ENCODE results near the gene CPA4. TPM values are rescaled to one million over a fixed set of nuclear protein-coding genes. Genes with fewer than 3 reads are reported as not detected.

CPA4 gene
- total RNA-seq, 1 experiment from 2014 or later: 3.1 TPM

DNA sequence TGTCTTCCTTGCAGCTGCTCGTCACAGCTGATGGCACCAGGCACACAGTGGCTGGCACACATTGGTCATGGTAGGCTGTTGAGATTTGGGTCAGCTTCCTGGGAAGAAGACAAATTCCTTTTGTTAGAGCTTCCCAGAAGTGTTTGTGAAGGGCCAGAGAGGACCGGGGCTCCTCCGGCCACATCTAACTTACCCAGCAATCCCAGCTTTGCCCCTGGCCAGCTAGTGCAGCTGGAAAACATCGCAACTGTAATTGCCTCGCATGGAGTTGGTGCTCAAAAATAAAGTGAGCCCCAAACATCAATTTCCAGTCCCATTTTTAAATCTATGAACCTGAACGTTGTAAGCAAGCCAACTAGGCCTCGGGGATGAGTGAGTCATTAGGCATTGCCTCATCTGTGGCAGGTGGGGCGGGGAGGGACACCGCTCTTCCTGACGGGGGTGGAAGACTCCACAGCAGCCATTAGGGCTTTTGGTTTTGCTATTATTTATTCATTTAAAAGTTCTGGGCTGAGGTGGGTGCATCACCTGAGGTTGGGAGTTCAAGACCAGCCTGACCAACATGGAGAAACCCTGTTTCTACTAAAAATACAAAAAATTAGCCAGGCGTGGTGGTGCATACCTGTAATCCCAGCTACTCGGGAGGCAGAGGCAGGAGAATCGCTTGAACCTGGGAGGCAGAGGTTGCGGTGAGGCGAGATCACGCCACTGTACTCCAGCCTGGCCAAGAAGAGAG lies 64.1 kb downstream of the CPA4 start:
- Histone ChIP-seq H3K4me3 (ENCODE audit: low read depth in 2 of 2, low read length in 2 of 2) (peak overlapping the region in 1 of 2 experiments; percentile 33; a peak in 2 of 4 replicates), H3K36me3 (ENCODE audit: control insufficient read depth, insufficient read depth, low read length) (no peaks in the 10 kb centered on the region), H3K27ac (ENCODE audit: low read length) (peak overlapping the region; percentile 83), H3K9me3 (ENCODE audit: control insufficient read depth, insufficient read depth, low read depth, low read length) (peaks cover 10% of the 10 kb centered on the region; the same call in 1 of the 2 replicates), H3K4me1 (ENCODE audit: control insufficient read depth, insufficient read depth, low read length) (peaks cover 15% of the 10 kb centered on the region), H3K27me3 (ENCODE audit: control insufficient read depth, insufficient read depth, low read length) (no peaks in the 10 kb centered on the region)
- ChIA-PET POLR2A (no interaction called here), CTCF (no interaction called here)
- BruUV-seq (replicated peaks): no TSS peak
- ATAC-seq: peak; percentile 62
- in situ Hi-C loops (cut with HindIII; ENCODE audit: low pct_unique_long_range_greater_than_20kb, low sequenced_read_pairs) (no loop called here), intact Hi-C loops (cut with micrococcal nuclease; ENCODE audit: unreplicated experiment) (no loop called here)
- DNase-seq (ENCODE audit: low read depth, low spot score): no peak
- TF ChIP-seq, protein P1, sequence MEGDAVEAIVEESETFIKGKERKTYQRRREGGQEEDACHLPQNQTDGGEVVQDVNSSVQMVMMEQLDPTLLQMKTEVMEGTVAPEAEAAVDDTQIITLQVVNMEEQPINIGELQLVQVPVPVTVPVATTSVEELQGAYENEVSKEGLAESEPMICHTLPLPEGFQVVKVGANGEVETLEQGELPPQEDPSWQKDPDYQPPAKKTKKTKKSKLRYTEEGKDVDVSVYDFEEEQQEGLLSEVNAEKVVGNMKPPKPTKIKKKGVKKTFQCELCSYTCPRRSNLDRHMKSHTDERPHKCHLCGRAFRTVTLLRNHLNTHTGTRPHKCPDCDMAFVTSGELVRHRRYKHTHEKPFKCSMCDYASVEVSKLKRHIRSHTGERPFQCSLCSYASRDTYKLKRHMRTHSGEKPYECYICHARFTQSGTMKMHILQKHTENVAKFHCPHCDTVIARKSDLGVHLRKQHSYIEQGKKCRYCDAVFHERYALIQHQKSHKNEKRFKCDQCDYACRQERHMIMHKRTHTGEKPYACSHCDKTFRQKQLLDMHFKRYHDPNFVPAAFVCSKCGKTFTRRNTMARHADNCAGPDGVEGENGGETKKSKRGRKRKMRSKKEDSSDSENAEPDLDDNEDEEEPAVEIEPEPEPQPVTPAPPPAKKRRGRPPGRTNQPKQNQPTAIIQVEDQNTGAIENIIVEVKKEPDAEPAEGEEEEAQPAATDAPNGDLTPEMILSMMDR (IDR thresholded peaks at IDR 0.05): no peak
- TF ChIP-seq SIN3A (IDR thresholded peaks at IDR 0.05; ENCODE audit: borderline replicate concordance, insufficient read depth, low read depth, low read length): no peak
- TF ChIP-seq, protein P2, sequence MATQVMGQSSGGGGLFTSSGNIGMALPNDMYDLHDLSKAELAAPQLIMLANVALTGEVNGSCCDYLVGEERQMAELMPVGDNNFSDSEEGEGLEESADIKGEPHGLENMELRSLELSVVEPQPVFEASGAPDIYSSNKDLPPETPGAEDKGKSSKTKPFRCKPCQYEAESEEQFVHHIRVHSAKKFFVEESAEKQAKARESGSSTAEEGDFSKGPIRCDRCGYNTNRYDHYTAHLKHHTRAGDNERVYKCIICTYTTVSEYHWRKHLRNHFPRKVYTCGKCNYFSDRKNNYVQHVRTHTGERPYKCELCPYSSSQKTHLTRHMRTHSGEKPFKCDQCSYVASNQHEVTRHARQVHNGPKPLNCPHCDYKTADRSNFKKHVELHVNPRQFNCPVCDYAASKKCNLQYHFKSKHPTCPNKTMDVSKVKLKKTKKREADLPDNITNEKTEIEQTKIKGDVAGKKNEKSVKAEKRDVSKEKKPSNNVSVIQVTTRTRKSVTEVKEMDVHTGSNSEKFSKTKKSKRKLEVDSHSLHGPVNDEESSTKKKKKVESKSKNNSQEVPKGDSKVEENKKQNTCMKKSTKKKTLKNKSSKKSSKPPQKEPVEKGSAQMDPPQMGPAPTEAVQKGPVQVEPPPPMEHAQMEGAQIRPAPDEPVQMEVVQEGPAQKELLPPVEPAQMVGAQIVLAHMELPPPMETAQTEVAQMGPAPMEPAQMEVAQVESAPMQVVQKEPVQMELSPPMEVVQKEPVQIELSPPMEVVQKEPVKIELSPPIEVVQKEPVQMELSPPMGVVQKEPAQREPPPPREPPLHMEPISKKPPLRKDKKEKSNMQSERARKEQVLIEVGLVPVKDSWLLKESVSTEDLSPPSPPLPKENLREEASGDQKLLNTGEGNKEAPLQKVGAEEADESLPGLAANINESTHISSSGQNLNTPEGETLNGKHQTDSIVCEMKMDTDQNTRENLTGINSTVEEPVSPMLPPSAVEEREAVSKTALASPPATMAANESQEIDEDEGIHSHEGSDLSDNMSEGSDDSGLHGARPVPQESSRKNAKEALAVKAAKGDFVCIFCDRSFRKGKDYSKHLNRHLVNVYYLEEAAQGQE (IDR thresholded peaks at IDR 0.05; ENCODE audit: insufficient read depth in 1 of 2, low read depth in 2 of 2, low read length in 1 of 2): no peak

DNA sequence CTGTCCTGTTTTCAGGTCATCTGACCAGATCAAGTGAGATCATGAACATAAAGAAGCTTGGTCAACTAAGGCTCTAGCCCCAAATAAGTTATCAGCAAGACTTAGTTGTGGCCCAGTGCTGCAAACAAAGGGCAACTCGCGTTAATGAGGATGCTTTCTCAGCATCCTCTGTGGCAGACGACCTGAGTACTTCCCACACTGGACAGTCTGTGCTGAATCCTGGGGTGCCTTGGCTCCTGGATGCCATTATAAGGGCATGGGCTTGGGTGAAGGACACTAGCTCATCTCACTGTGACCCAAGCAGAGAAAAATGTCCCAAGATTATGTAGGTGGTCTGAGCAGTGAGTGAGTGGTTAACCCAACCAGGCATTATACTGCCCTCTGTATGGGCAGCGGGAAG lies 65.5 kb downstream of the CPA4 start:
- no TSS peak for BruUV-seq (replicated peaks)
- H3K27me3 ChIP-seq (ENCODE audit: control insufficient read depth, insufficient read depth, low read length): no peaks in the 10 kb centered on the region
- DNase-seq (ENCODE audit: low read depth, low spot score): no peak
- intact Hi-C loops (cut with micrococcal nuclease; ENCODE audit: unreplicated experiment): no loop called here
- in situ Hi-C loops (cut with HindIII; ENCODE audit: low pct_unique_long_range_greater_than_20kb, low sequenced_read_pairs): no loop called here
- POLR2A ChIA-PET: no interaction called here
- no peak for ATAC-seq
- no peak overlapping the region for H3K4me3 ChIP-seq (ENCODE audit: low read depth in 2 of 2, low read length in 2 of 2)
- H3K27ac ChIP-seq (ENCODE audit: low read length): no peak overlapping the region
- TF ChIP-seq, protein P1 (IDR thresholded peaks at IDR 0.05): no peak
- no peak for TF ChIP-seq SIN3A (IDR thresholded peaks at IDR 0.05; ENCODE audit: borderline replicate concordance, insufficient read depth, low read depth, low read length)
- no peak for TF ChIP-seq TCF7L2 (IDR thresholded peaks at IDR 0.05; ENCODE audit: low read depth, low read length)
- TF ChIP-seq POLR2AphosphoS5 (IDR thresholded peaks at IDR 0.05; ENCODE audit: low read depth, low read length): no peak
- TF ChIP-seq, protein P2 (IDR thresholded peaks at IDR 0.05; ENCODE audit: insufficient read depth in 1 of 2, low read depth in 2 of 2, low read length in 1 of 2): no peak
- CTCF ChIA-PET: no interaction called here
- no peaks in the 10 kb centered on the region for H3K36me3 ChIP-seq (ENCODE audit: control insufficient read depth, insufficient read depth, low read length)
- peaks cover 10% of the 10 kb centered on the region; the same call in 1 of the 2 replicates for H3K9me3 ChIP-seq (ENCODE audit: control insufficient read depth, insufficient read depth, low read depth, low read length)
- peaks cover 15% of the 10 kb centered on the region for H3K4me1 ChIP-seq (ENCODE audit: control insufficient read depth, insufficient read depth, low read length)
